Measurements from ENCODE around the gene VTI1A. TPM values are rescaled to one million over a fixed set of nuclear protein-coding genes. Genes with fewer than 3 reads are reported as not detected.
A peak's percentile ranks its signal among the peaks of the same experiment; 100 is the strongest.

Gene VTI1A
- total and polyA plus RNA-seq, 9 of the 15 experiments (the other 6 are each of a cell fraction or from before 2014, with no cell fraction given) = 9.3 to 21.4 (median 16.0) TPM

DNA sequence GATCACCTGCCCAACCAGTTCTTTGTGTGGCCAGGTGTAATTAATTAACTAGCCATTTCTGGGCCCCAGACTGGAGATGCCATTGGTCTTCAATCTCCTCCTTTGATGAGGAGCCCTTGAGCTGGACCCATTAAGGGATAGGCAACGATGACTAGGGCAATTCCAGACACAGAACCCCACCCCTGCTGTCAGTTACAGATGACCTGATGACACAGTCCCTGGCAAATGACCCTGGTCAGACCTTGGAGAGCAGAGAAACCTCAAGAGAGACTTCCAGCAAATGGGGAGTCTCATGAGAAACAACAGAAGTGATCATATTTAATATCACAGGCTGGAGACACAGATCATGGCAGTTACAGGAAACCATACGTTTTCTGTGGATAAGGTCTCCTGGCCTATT lies 401.2 kb downstream of the VTI1A start (continued):
- TF ChIP-seq ESRRA (IDR thresholded peaks at IDR 0.05; ENCODE audit: borderline replicate concordance, low read depth) (peak; percentile 47; the same call in 1 of the 2 replicates), ZNF766 (CRISPR knock-in tag; conservative IDR thresholded peaks at IDR 0.05) (peak; percentile 41; the same call in 1 of the 2 replicates), GABPB2 (CRISPR knock-in tag; conservative IDR thresholded peaks at IDR 0.05) (no peak), ZNF583 (CRISPR knock-in tag; IDR thresholded peaks at IDR 0.05) (no peak), HOXB6 (CRISPR knock-in tag; IDR thresholded peaks at IDR 0.05; ENCODE audit: borderline replicate concordance) (no peak), SUPT5H (IDR thresholded peaks at IDR 0.05) (no peak), SREBF2 (CRISPR knock-in tag; IDR thresholded peaks at IDR 0.05) (no peak), OTX1 (CRISPR knock-in tag; IDR thresholded peaks at IDR 0.05) (no peak), MEIS2 (IDR thresholded peaks at IDR 0.05; ENCODE audit: partially characterized antibody) (peak; percentile 48), CBFA2T3 (IDR thresholded peaks at IDR 0.05) (no peak)
- TF ChIP-seq, protein P1, sequence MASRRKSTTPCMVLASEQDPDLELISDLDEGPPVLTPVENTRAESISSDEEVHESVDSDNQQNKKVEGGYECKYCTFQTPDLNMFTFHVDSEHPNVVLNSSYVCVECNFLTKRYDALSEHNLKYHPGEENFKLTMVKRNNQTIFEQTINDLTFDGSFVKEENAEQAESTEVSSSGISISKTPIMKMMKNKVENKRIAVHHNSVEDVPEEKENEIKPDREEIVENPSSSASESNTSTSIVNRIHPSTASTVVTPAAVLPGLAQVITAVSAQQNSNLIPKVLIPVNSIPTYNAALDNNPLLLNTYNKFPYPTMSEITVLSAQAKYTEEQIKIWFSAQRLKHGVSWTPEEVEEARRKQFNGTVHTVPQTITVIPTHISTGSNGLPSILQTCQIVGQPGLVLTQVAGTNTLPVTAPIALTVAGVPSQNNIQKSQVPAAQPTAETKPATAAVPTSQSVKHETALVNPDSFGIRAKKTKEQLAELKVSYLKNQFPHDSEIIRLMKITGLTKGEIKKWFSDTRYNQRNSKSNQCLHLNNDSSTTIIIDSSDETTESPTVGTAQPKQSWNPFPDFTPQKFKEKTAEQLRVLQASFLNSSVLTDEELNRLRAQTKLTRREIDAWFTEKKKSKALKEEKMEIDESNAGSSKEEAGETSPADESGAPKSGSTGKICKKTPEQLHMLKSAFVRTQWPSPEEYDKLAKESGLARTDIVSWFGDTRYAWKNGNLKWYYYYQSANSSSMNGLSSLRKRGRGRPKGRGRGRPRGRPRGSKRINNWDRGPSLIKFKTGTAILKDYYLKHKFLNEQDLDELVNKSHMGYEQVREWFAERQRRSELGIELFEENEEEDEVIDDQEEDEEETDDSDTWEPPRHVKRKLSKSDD (conservative IDR thresholded peaks at IDR 0.05; ENCODE audit: low read length) = no peak
- TF ChIP-seq, protein P2, sequence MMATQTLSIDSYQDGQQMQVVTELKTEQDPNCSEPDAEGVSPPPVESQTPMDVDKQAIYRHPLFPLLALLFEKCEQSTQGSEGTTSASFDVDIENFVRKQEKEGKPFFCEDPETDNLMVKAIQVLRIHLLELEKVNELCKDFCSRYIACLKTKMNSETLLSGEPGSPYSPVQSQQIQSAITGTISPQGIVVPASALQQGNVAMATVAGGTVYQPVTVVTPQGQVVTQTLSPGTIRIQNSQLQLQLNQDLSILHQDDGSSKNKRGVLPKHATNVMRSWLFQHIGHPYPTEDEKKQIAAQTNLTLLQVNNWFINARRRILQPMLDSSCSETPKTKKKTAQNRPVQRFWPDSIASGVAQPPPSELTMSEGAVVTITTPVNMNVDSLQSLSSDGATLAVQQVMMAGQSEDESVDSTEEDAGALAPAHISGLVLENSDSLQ (IDR thresholded peaks at IDR 0.05) = peak; percentile 71

Data from K562 (cell line).